A549 (cell line): ENCODE data around the gene LGI2. TPM values are rescaled to one million over a fixed set of nuclear protein-coding genes. Genes with fewer than 3 reads are reported as not detected.

ENCODE experiments used
- ATAC-seq, 2 experiments: fragments of 200-7000 bp in 1 of 2; fragments of >200 bp in 1 of 2; cut with Nextera tagmentation in 1 of 2; cut with Tn5 transposase in 1 of 2; 3 replicates each; pipeline versions ENCODE4 v1.8.0 to v1.9.1; 2018 to 2020; ENCODE audit warnings: mild to moderate bottlenecking in 1 of 2, moderate library complexity in 1 of 2
- CTCF ChIA-PET: fragments of 300-600 bp; sonication (Branson Sonifier 250); formaldehyde crosslinking; extraction: SDS; loops from one replicate; lab custom pipeline; 2021; ENCODE audit warnings: antibody characterized with exemption, inconsistent platforms; lab: Yijun Ruan, JAX
- POLR2A ChIA-PET: fragments of 350-600 bp; formaldehyde crosslinking; extraction: SDS; loops from one replicate; lab custom pipeline; 2021; ENCODE audit warnings: antibody characterized with exemption, inconsistent platforms; lab: Yijun Ruan, JAX
- DNase-seq, 2 experiments: peaks; one replicate each; pipeline versions ENCODE4 v3.0.0 to v3.0.0-alpha.2; 2011 to 2016; ENCODE audit warnings: low read depth in 1 of 2, low spot score in 1 of 2
- FAIRE-seq: peaks from 2 replicates; lab custom pipeline; 2011; peaks lifted over from hg19 to GRCh38; lab: Jason Lieb, UNC
- H3K27ac ChIP-seq, 2 experiments: fragments of >200 bp; sonication (Bioruptor Twin); formaldehyde crosslinking; 3 replicates each; pipeline ENCODE4 v1.5.1; 2016 to 2017
- H3K4me1 ChIP-seq: fragments of >200 bp; sonication (Bioruptor Twin); formaldehyde crosslinking; 3 replicates; pipeline ENCODE4 v1.6.1; 2016
- H3K4me2 ChIP-seq: fragments of >200 bp; sonication (Bioruptor Twin); formaldehyde crosslinking; 3 replicates; pipeline ENCODE4 v1.6.1; 2016
- H3K4me3 ChIP-seq: fragments of >200 bp; sonication (Bioruptor Twin); formaldehyde crosslinking; 3 replicates; pipeline ENCODE4 v1.5.1; 2016
- H3K9me3 ChIP-seq: fragments of >200 bp; sonication (Bioruptor Twin); formaldehyde crosslinking; 3 replicates; pipeline ENCODE4 v1.6.1; 2016
- CBX2 ChIP-seq: fragments of 200-600 bp; sonication (generic); IDR thresholded peaks from 2 replicates; pipeline ENCODE4 v1.6.1; 2016; ENCODE audit warnings: low read depth, mild to moderate bottlenecking, borderline replicate concordance
- CBX8 ChIP-seq: fragments of 200-600 bp; sonication (generic); IDR thresholded peaks from 2 replicates; pipeline ENCODE4 v1.6.1; 2016
- CHD2 ChIP-seq: fragments of 150-350 bp; IDR thresholded peaks from 2 replicates; pipeline ENCODE4 v1.6.1; 2014; ENCODE audit warnings: low read length; ENCODE audit not compliant: partially characterized antibody
- CHD4 ChIP-seq: fragments of 200-600 bp; sonication (generic); IDR thresholded peaks from 2 replicates; pipeline ENCODE4 v1.6.1; 2016; ENCODE audit warnings: antibody characterized with exemption, mild to moderate bottlenecking, borderline replicate concordance
- EP300 ChIP-seq, 2 experiments: fragments of >200 bp; sonication (Bioruptor Twin); formaldehyde crosslinking; IDR thresholded peaks; 2 replicates in 1 of 2; 3 replicates in 1 of 2; pipeline ENCODE4 v1.6.1; 2016 to 2017
- FOSL2 ChIP-seq, 2 experiments: fragments of 450-650 bp in 1 of 2; fragments of >200 bp in 1 of 2; sonication (Bioruptor Twin) in 1 of 2; formaldehyde crosslinking; IDR thresholded peaks; 2 replicates each; pipeline versions ENCODE4 v1.5.0 to v1.6.1; 2016 to 2020; ENCODE audit warnings: mild to moderate bottlenecking in 1 of 2, moderate library complexity in 1 of 2
- HDAC2 ChIP-seq: fragments of 200-600 bp; sonication (generic); IDR thresholded peaks from 2 replicates; pipeline ENCODE4 v1.6.1; 2016
- HEYL ChIP-seq: fragments of 250-450 bp; sonication (Bioruptor Pico); IDR thresholded peaks from 2 replicates; pipeline ENCODE4 v1.8.0; 2021; ENCODE audit warnings: mild to moderate bottlenecking, moderate library complexity
- HOXB13 ChIP-seq: fragments of 250-450 bp; sonication (Bioruptor Pico); IDR thresholded peaks from 2 replicates; pipeline ENCODE4 v1.5.0; 2020; ENCODE audit warnings: low read depth, mild to moderate bottlenecking, moderate library complexity
- KDM1A ChIP-seq: fragments of 200-600 bp; sonication (generic); IDR thresholded peaks from 2 replicates; pipeline ENCODE4 v1.6.1; 2016; ENCODE audit warnings: low read depth, mild to moderate bottlenecking
- MAFK ChIP-seq: fragments of 450-650 bp; IDR thresholded peaks from 2 replicates; pipeline ENCODE4 v1.6.1; 2014; ENCODE audit not compliant: partially characterized antibody
- MAZ ChIP-seq: fragments of 150-350 bp; IDR thresholded peaks from 2 replicates; pipeline ENCODE4 v1.6.1; 2014; ENCODE audit warnings: antibody characterized with exemption, low read depth, low read length, borderline replicate concordance
- MYC ChIP-seq: IDR thresholded peaks from 2 replicates; pipeline ENCODE4 v1.6.1; 2012; ENCODE audit warnings: mild to moderate bottlenecking, inconsistent platforms, low read length, improper control_type of control experiment, borderline replicate concordance
- NFE2L2 ChIP-seq: fragments of 150-350 bp; conservative IDR thresholded peaks from 2 replicates; pipeline ENCODE4 v1.6.1; 2014; ENCODE audit warnings: low read length
- NPAS2 ChIP-seq: fragments of 250-450 bp; sonication (Bioruptor Pico); IDR thresholded peaks from 2 replicates; pipeline ENCODE4 v1.8.0; 2022; ENCODE audit warnings: mild to moderate bottlenecking, moderate library complexity, borderline replicate concordance
- NR3C1 ChIP-seq: fragments of >200 bp; sonication (Bioruptor Twin); formaldehyde crosslinking; IDR thresholded peaks from 3 replicates; pipeline ENCODE4 v1.6.1; 2017
- PHF8 ChIP-seq: fragments of 200-600 bp; sonication (generic); IDR thresholded peaks from 2 replicates; pipeline ENCODE4 v1.6.1; 2016; ENCODE audit warnings: low read depth, mild to moderate bottlenecking, antibody characterized with exemption, moderate library complexity, borderline replicate concordance
- POLR2AphosphoS2 ChIP-seq: conservative IDR thresholded peaks from 2 replicates; pipeline ENCODE4 v1.6.1; 2012; ENCODE audit warnings: low read length, improper control_type of control experiment, inconsistent platforms
- RAD21 ChIP-seq, 2 experiments: fragments of >200 bp in 1 of 2; sonication (Bioruptor Twin) in 1 of 2; formaldehyde crosslinking in 1 of 2; IDR thresholded peaks in 1 of 2; conservative IDR thresholded peaks in 1 of 2; 2 replicates in 1 of 2; 3 replicates in 1 of 2; pipeline ENCODE4 v1.6.1; 2012 to 2018; ENCODE audit warnings: inconsistent platforms in 1 of 2
- RCOR1 ChIP-seq: fragments of 150-350 bp; IDR thresholded peaks from 2 replicates; pipeline ENCODE4 v1.6.1; 2014; ENCODE audit warnings: antibody characterized with exemption, low read length, low read depth
- RNF2 ChIP-seq: fragments of 200-600 bp; sonication (generic); IDR thresholded peaks from 2 replicates; pipeline ENCODE4 v1.6.1; 2016; ENCODE audit warnings: low read depth, mild to moderate bottlenecking, antibody characterized with exemption, moderate library complexity, borderline replicate concordance
- TP53 ChIP-seq: fragments of 250-450 bp; sonication (Bioruptor Pico); IDR thresholded peaks from 2 replicates; pipeline ENCODE4 v1.5.0; 2021; ENCODE audit warnings: mild to moderate bottlenecking, moderate library complexity
- WGBS: methylation state at CpG from one replicate; pipeline ENCODE4 v1.1.6; 2017; ENCODE audit errors: missing lambda C conversion rate; 5-methylcytosine and 5-hydroxymethylcytosine counted together
- polyA plus RNA-seq, 4 experiments: library from polyadenylated mRNA; depleted of rRNA in 3 of 4; stranded (reverse); fragments of >200 nt; fragmentation: RNase III in 1 of 4; extraction: RNeasy Plus Mini Kit Qiagen cat#74134 plus additional on column Dnase treatment in 1 of 4; gene quantifications; 2 replicates in 3 of 4; 3 replicates in 1 of 4; pipeline ENCODE4 v1.2.3, GENCODE V29; 2011 to 2017
- TF ChIP-seq, protein P1 (sequence below): IDR thresholded peaks from 2 replicates; pipeline ENCODE4 v1.6.1; 2012
- TF ChIP-seq, protein P2 (sequence below): fragments of 200-600 bp; sonication (generic); IDR thresholded peaks from 2 replicates; pipeline ENCODE4 v1.6.1; 2016; ENCODE audit warnings: antibody characterized with exemption, mild to moderate bottlenecking, moderate library complexity
- TF ChIP-seq, protein P3 (sequence below): fragments of 250-450 bp; sonication (Bioruptor Pico); IDR thresholded peaks from 2 replicates; pipeline ENCODE4 v1.5.0; 2021; ENCODE audit warnings: mild to moderate bottlenecking, moderate library complexity, borderline replicate concordance
- TF ChIP-seq, protein P4 (sequence below): fragments of >200 bp; sonication (Bioruptor Twin); formaldehyde crosslinking; IDR thresholded peaks from 3 replicates; pipeline ENCODE4 v1.6.1; 2016

Gene LGI2
- polyA plus RNA-seq, 2 of the 4 experiments (the other 2 are of a cell fraction) = 0.05 to 0.14 TPM

DNA sequence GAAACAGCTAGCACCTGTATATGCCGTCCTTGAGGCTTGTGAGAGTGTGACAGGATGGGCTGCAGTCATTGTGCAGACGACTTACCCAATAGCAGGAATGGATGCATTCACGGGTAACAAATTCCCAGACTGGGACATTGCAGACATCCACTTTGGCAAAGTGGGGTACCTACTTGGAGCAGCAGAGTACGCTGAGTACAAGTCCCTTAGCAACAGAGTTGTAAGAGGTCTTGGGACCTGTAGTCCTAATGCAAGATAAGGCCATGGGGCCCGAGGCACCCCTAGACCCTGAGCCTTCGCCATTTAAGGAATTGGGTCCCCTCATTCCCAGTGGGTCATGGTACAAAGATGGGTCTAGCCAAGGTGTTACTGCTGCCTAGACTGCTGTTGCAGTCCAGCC is 62.5 kb downstream of the LGI2 start:
- POLR2A ChIA-PET = no interaction called here
- peaks cover 8% of the 10 kb centered on the region; the same call in 2 of the 3 replicates for H3K9me3 ChIP-seq
- no peak for ATAC-seq
- CTCF ChIA-PET = interaction anchor here (1.2 kb wide), 1 partner anchor 176 kb away, joined by 4 read pairs; no protein-coding TSS in a partner anchor
- DNase-seq = no peak
- FAIRE-seq = no peak
- no peak overlapping the region for H3K27ac ChIP-seq
- H3K4me1 ChIP-seq = peaks cover 10% of the 10 kb centered on the region
- H3K4me3 ChIP-seq = no peak overlapping the region
- no peak overlapping the region for H3K4me2 ChIP-seq
- TF ChIP-seq NFE2L2 (no peak), NR3C1 (no peak), KDM1A (no peak), HEYL (CRISPR knock-in tag) (no peak), CHD2 (no peak), POLR2AphosphoS2 (no peak), RCOR1 (no peak), MYC (no peak), MAZ (no peak), HDAC2 (no peak), NPAS2 (CRISPR knock-in tag) (no peak), FOSL2 (IDR thresholded peaks at IDR 0.05) (no peak), FOSL2 (CRISPR knock-in tag; IDR thresholded peaks at IDR 0.05) (no peak), EP300 (IDR thresholded peaks at IDR 0.05) (no peak), RAD21 (conservative IDR thresholded peaks at IDR 0.05 in 1 of 2, IDR thresholded peaks at IDR 0.05 in 1 of 2) (no peak), HOXB13 (CRISPR knock-in tag) (no peak), RNF2 (no peak)
- TF ChIP-seq, protein P1, sequence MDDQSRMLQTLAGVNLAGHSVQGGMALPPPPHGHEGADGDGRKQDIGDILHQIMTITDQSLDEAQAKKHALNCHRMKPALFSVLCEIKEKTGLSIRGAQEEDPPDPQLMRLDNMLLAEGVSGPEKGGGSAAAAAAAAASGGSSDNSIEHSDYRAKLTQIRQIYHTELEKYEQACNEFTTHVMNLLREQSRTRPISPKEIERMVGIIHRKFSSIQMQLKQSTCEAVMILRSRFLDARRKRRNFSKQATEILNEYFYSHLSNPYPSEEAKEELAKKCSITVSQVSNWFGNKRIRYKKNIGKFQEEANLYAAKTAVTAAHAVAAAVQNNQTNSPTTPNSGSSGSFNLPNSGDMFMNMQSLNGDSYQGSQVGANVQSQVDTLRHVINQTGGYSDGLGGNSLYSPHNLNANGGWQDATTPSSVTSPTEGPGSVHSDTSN = no peak
- TF ChIP-seq, protein P2, sequence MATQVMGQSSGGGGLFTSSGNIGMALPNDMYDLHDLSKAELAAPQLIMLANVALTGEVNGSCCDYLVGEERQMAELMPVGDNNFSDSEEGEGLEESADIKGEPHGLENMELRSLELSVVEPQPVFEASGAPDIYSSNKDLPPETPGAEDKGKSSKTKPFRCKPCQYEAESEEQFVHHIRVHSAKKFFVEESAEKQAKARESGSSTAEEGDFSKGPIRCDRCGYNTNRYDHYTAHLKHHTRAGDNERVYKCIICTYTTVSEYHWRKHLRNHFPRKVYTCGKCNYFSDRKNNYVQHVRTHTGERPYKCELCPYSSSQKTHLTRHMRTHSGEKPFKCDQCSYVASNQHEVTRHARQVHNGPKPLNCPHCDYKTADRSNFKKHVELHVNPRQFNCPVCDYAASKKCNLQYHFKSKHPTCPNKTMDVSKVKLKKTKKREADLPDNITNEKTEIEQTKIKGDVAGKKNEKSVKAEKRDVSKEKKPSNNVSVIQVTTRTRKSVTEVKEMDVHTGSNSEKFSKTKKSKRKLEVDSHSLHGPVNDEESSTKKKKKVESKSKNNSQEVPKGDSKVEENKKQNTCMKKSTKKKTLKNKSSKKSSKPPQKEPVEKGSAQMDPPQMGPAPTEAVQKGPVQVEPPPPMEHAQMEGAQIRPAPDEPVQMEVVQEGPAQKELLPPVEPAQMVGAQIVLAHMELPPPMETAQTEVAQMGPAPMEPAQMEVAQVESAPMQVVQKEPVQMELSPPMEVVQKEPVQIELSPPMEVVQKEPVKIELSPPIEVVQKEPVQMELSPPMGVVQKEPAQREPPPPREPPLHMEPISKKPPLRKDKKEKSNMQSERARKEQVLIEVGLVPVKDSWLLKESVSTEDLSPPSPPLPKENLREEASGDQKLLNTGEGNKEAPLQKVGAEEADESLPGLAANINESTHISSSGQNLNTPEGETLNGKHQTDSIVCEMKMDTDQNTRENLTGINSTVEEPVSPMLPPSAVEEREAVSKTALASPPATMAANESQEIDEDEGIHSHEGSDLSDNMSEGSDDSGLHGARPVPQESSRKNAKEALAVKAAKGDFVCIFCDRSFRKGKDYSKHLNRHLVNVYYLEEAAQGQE = no peak
- TF ChIP-seq, protein P3, sequence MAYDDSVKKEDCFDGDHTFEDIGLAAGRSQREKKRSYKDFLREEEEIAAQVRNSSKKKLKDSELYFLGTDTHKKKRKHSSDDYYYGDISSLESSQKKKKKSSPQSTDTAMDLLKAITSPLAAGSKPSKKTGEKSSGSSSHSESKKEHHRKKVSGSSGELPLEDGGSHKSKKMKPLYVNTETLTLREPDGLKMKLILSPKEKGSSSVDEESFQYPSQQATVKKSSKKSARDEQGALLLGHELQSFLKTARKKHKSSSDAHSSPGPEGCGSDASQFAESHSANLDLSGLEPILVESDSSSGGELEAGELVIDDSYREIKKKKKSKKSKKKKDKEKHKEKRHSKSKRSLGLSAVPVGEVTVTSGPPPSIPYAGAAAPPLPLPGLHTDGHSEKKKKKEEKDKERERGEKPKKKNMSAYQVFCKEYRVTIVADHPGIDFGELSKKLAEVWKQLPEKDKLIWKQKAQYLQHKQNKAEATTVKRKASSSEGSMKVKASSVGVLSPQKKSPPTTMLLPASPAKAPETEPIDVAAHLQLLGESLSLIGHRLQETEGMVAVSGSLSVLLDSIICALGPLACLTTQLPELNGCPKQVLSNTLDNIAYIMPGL (CRISPR knock-in tag) = no peak
- 59% methylated on average over 6 of the region's 6 CpGs for WGBS

GRCh38 chr4:24967346-24967745 is 63.4 kb downstream of the LGI2 start:
- Histone ChIP-seq H3K4me3 (no peak overlapping the region), H3K27ac (no peak overlapping the region), H3K4me1 (peaks cover under 1% of the 10 kb centered on the region; the same call in 2 of the 3 replicates), H3K4me2 (no peak overlapping the region), H3K9me3 (peaks cover 8% of the 10 kb centered on the region; the same call in 2 of the 3 replicates)
- POLR2A ChIA-PET = no interaction called here
- no peak for ATAC-seq
- TF ChIP-seq CBX8 (no peak), PHF8 (no peak), RAD21 (conservative IDR thresholded peaks at IDR 0.05 in 1 of 2, IDR thresholded peaks at IDR 0.05 in 1 of 2) (no peak), FOSL2 (IDR thresholded peaks at IDR 0.05) (no peak), FOSL2 (CRISPR knock-in tag; IDR thresholded peaks at IDR 0.05) (no peak), NR3C1 (no peak), CBX2 (no peak), MAFK (no peak), CHD4 (no peak), TP53 (CRISPR knock-in tag) (no peak)
- TF ChIP-seq, protein P4, sequence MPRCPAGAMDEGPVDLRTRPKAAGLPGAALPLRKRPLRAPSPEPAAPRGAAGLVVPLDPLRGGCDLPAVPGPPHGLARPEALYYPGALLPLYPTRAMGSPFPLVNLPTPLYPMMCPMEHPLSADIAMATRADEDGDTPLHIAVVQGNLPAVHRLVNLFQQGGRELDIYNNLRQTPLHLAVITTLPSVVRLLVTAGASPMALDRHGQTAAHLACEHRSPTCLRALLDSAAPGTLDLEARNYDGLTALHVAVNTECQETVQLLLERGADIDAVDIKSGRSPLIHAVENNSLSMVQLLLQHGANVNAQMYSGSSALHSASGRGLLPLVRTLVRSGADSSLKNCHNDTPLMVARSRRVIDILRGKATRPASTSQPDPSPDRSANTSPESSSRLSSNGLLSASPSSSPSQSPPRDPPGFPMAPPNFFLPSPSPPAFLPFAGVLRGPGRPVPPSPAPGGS = no peak
- CTCF ChIA-PET = no interaction called here
- no peak for FAIRE-seq
- 96% methylated on average over 2 of the region's 4 CpGs for WGBS
- DNase-seq = no peak
